Muscle of leg (tissue), 11 donors: ENCODE data around the gene PHOSPHO2. TPM values are rescaled to one million over a fixed set of nuclear protein-coding genes. Genes with fewer than 3 reads are reported as not detected.

Experiments used
- DNase-seq: peaks from one replicate; pipeline ENCODE4 v3.0.0; 2013
- H3K27ac ChIP-seq: one replicate; pipeline ENCODE4 v1.5.1; 2013; ENCODE audit warnings: mild to moderate bottlenecking, low read length, control low read depth
- H3K27me3 ChIP-seq: one replicate; pipeline ENCODE4 v1.6.1; 2013; ENCODE audit warnings: low read length; ENCODE audit not compliant: control insufficient read depth, insufficient read depth
- H3K36me3 ChIP-seq: one replicate; pipeline ENCODE4 v1.6.1; 2013; ENCODE audit warnings: low read length; ENCODE audit not compliant: control insufficient read depth, insufficient read depth
- H3K4me1 ChIP-seq: one replicate; pipeline ENCODE4 v1.6.1; 2013; ENCODE audit warnings: low read length; ENCODE audit not compliant: control insufficient read depth, insufficient read depth
- H3K4me3 ChIP-seq: one replicate; pipeline ENCODE4 v1.5.1; 2013; ENCODE audit warnings: low read length, control low read depth
- H3K9me3 ChIP-seq: replicated peaks from 2 replicates; pipeline ENCODE4 v1.6.1; 2013; ENCODE audit warnings: low read depth, low read length; ENCODE audit not compliant: control insufficient read depth
- WGBS: methylation state at CpG from one replicate; pipeline ENCODE4 v1.1.5; 2013; ENCODE audit warnings: missing lambda C conversion rate; ENCODE audit not compliant: insufficient coverage; 5-methylcytosine and 5-hydroxymethylcytosine counted together
- polyA plus RNA-seq, 8 donors: library from polyadenylated mRNA; unstranded; fragments of 120-200 nt; gene quantifications; one replicate each; pipeline versions ENCODE4 v1.2.1 to v1.2.3, GENCODE V29; 2013; ENCODE audit warnings: inconsistent platforms in 1 of 8, low replicate concordance in 1 of 8; ENCODE audit not compliant: insufficient read length in 8 of 8, insufficient read depth in 1 of 8
- total RNA-seq: library from RNA; stranded (reverse); fragments of 120-200 nt; gene quantifications from one replicate; pipeline ENCODE4 v1.2.4, GENCODE V29; 2013

PHOSPHO2 gene
- total and polyA plus RNA-seq, 9 donors, result 2.7 to 8.2 (median 4.4) TPM

DNA sequence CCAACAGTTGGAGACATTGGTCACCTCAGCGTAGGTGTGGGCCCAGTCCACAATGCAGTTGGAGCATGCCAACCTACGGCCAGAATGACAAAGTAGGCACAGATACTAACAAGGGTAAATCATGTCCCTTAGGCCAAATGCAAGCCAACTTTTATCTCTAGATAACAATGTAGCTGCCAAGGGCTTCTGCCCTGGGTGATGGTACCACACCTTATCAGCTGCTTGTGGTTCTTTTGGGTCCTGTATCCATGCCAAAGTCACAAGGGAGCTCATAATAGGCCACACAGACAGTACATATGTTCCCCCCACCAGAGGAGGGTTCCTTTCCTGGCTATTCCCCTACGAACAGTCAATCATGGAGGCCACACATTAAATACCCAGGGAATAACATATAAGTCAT, 19.1 kb downstream of the PHOSPHO2 start:
- Histone ChIP-seq H3K27ac (no peak overlapping the region), H3K27me3 (no peaks in the 10 kb centered on the region), H3K4me1 (peaks cover 23% of the 10 kb centered on the region), H3K9me3 (no peaks in the 10 kb centered on the region), H3K4me3 (no peak overlapping the region), H3K36me3 (peaks cover 3% of the 10 kb centered on the region)
- 97% methylated on average over 2 of the region's 3 CpGs for WGBS
- DNase-seq, result no peak

DNA sequence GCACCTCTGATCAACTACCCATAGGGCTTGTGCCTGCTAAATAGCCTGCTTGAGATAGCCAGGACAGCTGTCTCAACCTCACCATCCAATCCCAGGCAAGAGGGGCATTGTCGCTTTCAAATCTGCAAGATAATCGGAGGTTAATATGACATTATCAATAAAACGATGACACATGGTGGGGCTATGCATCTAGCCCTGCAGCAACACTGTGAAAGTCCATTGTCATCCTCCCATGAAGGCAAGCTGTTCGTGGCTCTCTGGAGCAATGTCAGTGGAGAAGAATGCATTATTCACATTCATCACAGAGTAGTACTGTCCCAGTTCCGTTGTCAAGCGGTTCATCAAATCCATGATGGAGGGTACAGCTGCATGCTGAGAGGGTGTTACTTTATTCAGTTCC, 20.4 kb downstream of the PHOSPHO2 start:
- DNase-seq, result no peak
- Histone ChIP-seq H3K4me1 (peaks cover 23% of the 10 kb centered on the region), H3K27ac (no peak overlapping the region), H3K9me3 (no peaks in the 10 kb centered on the region), H3K4me3 (no peak overlapping the region), H3K27me3 (no peaks in the 10 kb centered on the region), H3K36me3 (peaks cover 3% of the 10 kb centered on the region)
- 96% methylated on average over 3 of the region's 6 CpGs for WGBS

DNA sequence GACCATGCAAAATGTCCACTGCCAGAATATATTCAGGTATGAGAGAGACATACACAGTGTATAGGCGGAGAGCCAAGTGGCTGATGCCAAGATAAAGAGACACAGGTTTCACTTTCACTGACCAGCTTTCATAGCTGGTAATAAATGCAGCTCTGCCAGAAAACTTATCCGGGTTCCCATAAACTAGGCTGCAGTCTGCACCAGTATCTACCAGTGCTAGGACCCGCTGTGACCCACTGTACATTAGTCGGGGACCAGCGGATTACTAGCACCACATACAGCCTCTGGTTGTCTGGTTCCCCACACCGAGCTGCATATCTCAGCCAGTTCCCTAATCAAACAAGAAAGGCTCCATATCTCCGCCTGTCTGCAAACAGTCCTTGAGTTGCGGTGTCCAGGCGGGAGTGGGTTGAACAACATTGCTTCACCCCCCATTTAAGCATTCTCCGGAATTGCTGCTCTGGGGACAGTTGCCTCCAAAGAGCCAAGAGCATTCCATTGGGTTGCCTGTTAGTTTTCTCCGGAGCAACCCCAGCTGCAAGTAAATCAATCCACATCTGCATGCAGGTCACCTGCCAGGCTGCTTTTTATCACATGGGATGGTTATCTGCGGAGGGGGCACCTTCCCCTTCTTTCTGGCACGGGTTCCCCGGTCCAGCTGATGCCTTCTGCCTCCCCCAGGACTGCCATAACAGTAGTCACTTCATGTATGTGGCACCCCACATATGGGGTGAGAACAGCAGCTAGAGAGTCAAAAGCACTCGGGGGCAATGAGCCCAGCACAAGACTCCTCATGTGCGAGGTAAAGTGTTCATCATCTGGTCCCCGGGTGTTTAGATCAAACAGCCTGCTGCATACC, 21.3 kb downstream of the PHOSPHO2 start:
- peaks cover 23% of the 10 kb centered on the region for H3K4me1 ChIP-seq
- peaks cover 3% of the 10 kb centered on the region for H3K36me3 ChIP-seq
- 28% methylated on average over 12 of the region's 17 CpGs for WGBS
- no peaks in the 10 kb centered on the region for H3K9me3 ChIP-seq
- peak; percentile 44 for DNase-seq
- no peak overlapping the region for H3K4me3 ChIP-seq
- H3K27ac ChIP-seq, result no peak overlapping the region
- no peaks in the 10 kb centered on the region for H3K27me3 ChIP-seq

DNA sequence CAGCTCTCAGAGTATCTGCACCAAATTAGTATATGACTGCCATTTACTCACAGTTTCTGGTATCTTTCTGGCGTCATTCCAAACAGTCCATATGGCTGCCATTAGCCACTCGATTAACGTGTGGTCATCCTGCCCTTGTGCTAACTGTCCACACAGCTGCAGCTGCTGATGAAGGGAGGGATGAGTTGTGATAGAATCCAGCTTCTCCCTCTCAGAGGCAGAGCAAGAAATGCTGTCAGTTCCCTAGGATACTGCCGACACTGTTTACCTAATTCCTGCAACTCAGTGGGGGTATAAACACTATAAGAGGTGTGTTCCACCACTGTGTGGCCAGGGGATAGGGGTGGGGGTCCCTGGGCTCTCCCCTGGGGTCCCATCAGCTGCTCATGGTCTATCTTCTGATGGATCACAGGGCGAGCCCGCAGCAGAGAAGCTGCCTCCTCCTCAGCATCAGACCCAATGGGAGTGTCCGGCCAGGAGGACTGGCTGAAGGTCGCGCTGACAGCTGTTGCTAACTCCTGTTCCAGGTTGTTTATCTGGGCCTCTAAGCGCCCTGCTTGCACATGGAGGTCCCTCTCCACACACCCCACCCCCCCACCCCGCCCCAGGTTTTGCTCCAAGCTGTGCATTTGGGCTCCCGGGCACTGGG, 22.1 kb downstream of the PHOSPHO2 start:
- peak; percentile 91 for DNase-seq
- Histone ChIP-seq H3K9me3 (no peaks in the 10 kb centered on the region), H3K27me3 (no peaks in the 10 kb centered on the region), H3K4me3 (no peak overlapping the region), H3K36me3 (peaks cover 3% of the 10 kb centered on the region), H3K4me1 (peaks cover 23% of the 10 kb centered on the region), H3K27ac (peak overlapping the region; percentile 45)
- 24% methylated on average over 7 of the region's 12 CpGs for WGBS

DNA sequence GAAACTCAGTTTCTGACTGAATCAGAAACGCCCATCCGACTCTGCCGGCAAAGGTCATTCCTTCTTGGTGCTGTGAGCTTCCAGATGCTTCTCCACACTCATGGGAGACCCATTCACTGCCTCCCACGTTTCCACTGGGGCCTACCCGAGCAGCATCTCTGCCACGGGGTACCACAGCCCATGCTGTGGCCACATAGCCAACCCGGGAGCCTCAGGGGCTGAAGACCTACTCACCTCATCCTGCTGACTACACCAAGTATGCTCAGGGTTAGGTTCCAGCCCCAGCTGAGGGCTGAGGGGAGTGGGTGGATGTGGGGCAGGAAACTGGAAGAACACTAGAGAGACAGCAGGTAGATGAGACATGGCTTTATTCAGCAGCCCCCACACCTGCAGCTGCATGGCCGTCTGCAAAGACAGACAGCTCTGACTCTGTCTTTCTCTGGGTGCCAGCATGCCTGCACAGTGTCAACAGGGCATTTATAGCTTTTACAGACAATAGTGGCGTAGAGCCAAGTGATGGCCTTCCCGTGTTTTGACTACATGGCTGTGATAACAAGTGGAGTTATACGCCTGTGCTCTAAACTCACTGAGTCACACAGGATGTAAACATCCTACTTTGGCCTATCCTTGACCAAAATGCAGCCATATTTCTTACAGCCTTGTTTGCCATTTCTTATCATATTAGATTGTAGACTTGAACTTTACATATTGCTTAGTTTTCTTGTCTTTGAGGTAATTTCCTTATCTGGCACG, 22.8 kb downstream of the PHOSPHO2 start:
- H3K27me3 ChIP-seq, result no peaks in the 10 kb centered on the region
- no peak overlapping the region for H3K27ac ChIP-seq
- peaks cover 23% of the 10 kb centered on the region for H3K4me1 ChIP-seq
- no peaks in the 10 kb centered on the region for H3K9me3 ChIP-seq
- H3K36me3 ChIP-seq, result no peaks in the 10 kb centered on the region
- no peak for DNase-seq
- no peak overlapping the region for H3K4me3 ChIP-seq
- 45% methylated on average over 9 of the region's 12 CpGs for WGBS

DNA sequence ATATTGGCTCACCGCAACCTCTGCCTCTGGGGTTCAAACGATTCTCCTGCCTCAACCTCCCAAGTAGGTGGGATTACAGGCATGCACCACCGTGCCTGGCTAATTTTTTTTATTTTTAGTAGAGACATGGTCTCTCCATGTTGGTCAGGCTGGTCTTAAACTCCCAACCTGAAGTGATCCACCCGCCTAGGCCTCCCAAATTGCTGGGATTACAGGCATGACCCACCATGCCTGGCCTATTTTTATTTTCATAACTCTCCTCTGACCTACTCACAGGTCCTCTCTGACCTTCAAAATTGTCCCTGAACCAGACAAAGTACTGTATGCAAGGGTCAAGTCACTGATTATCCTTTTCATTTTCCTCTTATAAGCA, 23.4 kb downstream of the PHOSPHO2 start:
- WGBS, result 100% methylated on average over 1 of the region's 4 CpGs
- Histone ChIP-seq H3K36me3 (no peaks in the 10 kb centered on the region), H3K27me3 (no peaks in the 10 kb centered on the region), H3K9me3 (no peaks in the 10 kb centered on the region), H3K4me3 (no peak overlapping the region), H3K27ac (no peak overlapping the region), H3K4me1 (peaks cover 23% of the 10 kb centered on the region)
- DNase-seq, result no peak

DNA sequence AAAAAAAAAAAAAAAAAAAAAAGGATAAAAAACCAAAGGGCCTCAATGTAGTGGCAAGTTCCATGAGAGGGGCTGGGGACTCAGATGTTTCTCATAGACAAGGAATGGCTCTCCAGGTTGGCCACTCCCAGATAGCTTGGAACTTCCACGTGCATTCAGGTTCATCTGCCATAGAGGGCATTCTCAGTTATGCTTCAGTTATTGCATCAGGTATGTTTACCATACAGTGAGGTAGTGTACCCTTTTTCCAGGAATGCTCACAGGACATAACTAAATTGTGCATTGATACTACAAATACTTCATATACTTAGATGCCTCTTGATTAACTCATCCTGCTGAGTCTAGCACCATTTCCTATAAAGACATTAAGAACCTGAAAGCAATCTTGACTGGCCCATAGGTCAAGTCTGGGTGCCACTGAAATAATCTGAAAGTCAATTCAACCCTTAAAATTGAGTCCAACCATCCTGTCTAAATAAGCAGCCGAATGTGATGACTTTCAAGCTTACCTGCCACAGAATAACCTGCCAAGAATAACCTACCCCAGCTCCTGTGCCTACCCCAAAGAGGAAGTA, 24.7 kb downstream of the PHOSPHO2 start:
- Histone ChIP-seq H3K36me3 (no peaks in the 10 kb centered on the region), H3K4me1 (peaks cover 23% of the 10 kb centered on the region), H3K9me3 (no peaks in the 10 kb centered on the region), H3K4me3 (no peak overlapping the region), H3K27me3 (no peaks in the 10 kb centered on the region), H3K27ac (no peak overlapping the region)
- no peak for DNase-seq
- 80% methylated on average over 1 of the region's 2 CpGs for WGBS

DNA sequence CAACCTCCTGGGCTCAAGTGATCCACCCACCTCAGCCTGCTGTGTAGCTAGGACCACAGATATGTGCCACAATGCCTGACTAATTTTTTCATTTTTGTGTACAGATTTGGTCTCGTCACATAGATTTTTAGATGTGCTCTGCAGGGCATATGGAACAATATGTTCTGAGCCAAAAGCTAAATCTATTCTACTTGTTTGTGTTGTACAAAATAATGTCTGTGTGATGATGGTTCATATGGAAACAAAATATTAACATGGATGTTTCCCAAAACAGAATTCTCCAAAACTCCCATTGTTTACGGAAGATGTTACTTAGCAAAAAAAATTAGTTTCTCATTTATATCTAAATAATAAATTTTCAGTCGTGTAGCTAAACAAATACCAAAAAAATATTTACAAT, 26.7 kb downstream of the PHOSPHO2 start:
- Histone ChIP-seq H3K27me3 (no peaks in the 10 kb centered on the region), H3K36me3 (no peaks in the 10 kb centered on the region), H3K27ac (no peak overlapping the region), H3K9me3 (no peaks in the 10 kb centered on the region), H3K4me1 (peaks cover 12% of the 10 kb centered on the region), H3K4me3 (no peak overlapping the region)
- peak; percentile 82 for DNase-seq
- WGBS, result no CpG with 5 or more reads among the region's 3 CpGs

DNA sequence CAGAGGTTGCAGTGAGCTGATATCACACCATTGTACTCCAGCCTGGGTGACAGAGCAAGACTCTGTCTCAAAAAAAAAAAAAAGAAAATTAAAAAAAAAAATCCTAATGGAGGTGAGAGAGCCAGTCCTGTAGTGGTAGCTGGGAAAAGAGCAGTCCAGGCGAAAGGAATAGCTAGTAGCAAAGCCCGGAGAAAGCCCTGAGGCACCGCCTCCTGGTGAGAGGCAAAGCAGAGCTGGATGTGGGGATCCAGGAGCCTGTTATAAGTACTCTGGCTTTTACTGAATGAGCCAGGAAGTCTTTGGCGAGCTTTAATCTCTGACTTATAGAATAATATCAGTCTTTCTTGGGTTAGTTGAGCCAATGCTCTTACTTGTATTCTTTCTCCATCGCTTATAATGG, 32.8 kb downstream of the PHOSPHO2 start:
- no peaks in the 10 kb centered on the region for H3K9me3 ChIP-seq

DNA sequence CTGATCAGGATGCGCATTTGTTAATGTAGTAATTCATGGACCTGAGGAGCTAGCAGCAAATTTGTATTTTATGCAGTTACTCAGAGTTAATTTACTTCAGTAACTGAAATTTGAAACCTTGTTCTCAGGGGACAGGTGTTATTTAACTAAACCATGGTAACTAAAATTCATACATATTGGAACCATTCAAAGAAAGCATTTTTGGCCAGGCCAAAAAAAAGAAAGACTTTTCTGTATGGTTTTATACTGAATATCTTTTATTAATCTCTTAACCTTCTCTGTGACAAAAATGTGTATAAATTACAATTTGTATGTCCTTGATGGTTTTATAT, 35.0 kb downstream of the PHOSPHO2 start:
- WGBS, result no CpG with 5 or more reads among the region's 1 CpG
- Histone ChIP-seq H3K27me3 (no peaks in the 10 kb centered on the region), H3K4me1 (peaks cover 8% of the 10 kb centered on the region), H3K36me3 (no peaks in the 10 kb centered on the region), H3K9me3 (no peaks in the 10 kb centered on the region), H3K27ac (no peak overlapping the region), H3K4me3 (no peak overlapping the region)
- peak; percentile 73 for DNase-seq

More for the DNA sequence above, 32.8 kb downstream of the PHOSPHO2 start:
- 83% methylated on average over 1 of the region's 5 CpGs for WGBS
- H3K4me1 ChIP-seq, result no peaks in the 10 kb centered on the region
- DNase-seq, result peak; percentile 20
- H3K27ac ChIP-seq, result no peak overlapping the region
- H3K27me3 ChIP-seq, result no peaks in the 10 kb centered on the region
- H3K36me3 ChIP-seq, result no peaks in the 10 kb centered on the region
- no peak overlapping the region for H3K4me3 ChIP-seq
